ENCODE results near the gene CPLX3. TPM values are rescaled to one million over a fixed set of nuclear protein-coding genes. Genes with fewer than 3 reads are reported as not detected.

The CPLX3 gene
- total and polyA plus RNA-seq, 2 of the 8 experiments (the other 6 are each of a cell fraction or from before 2014, with no cell fraction given) = 0.17 TPM; not detected in 1

GRCh38 chr15:74838746-74839525, 12.5 kb downstream of the CPLX3 start (continued):
- no peak for TF ChIP-seq CHD7 (IDR thresholded peaks at IDR 0.05; ENCODE audit: insufficient replicate concordance, low read length)
- no peak for TF ChIP-seq EGR1 (IDR thresholded peaks at IDR 0.05; ENCODE audit: borderline replicate concordance, low read depth, low read length)
- no peak for TF ChIP-seq BCL11A (IDR thresholded peaks at IDR 0.05; ENCODE audit: low read depth in 2 of 2, low read length in 2 of 2)
- no peak for TF ChIP-seq EZH2 (IDR thresholded peaks at IDR 0.05; ENCODE audit: low read depth, low read length, severe bottlenecking)
- TF ChIP-seq RAD21 (IDR thresholded peaks at IDR 0.05 in 1 of 2, conservative IDR thresholded peaks at IDR 0.05 in 1 of 2; ENCODE audit: low read depth in 2 of 2, low read length in 2 of 2) = no peak
- TF ChIP-seq GABPA (IDR thresholded peaks at IDR 0.05; ENCODE audit: borderline replicate concordance, insufficient read depth, low read length) = no peak
- no peak for TF ChIP-seq JUN (IDR thresholded peaks at IDR 0.05; ENCODE audit: low read depth, low read length)
- TF ChIP-seq SRF (IDR thresholded peaks at IDR 0.05; ENCODE audit: low read depth, low read length) = no peak
- TF ChIP-seq HDAC6 (IDR thresholded peaks at IDR 0.05; ENCODE audit: low read depth, low read length) = no peak
- TF ChIP-seq CHD2 (IDR thresholded peaks at IDR 0.05; ENCODE audit: low read length) = no peak

Measured in H1 (cell line).